IMR-90 (cell line): ENCODE measurements around the gene MAD2L2. TPM values are rescaled to one million over a fixed set of nuclear protein-coding genes. Genes with fewer than 3 reads are reported as not detected.

Experiments
- ATAC-seq: fragments of 200-7000 bp; cut with Tn5 transposase; 2 replicates; pipeline ENCODE4 v1.9.1; 2020; ENCODE audit warnings: low read depth, mild to moderate bottlenecking, moderate library complexity
- BruUV-seq: library from RNA; stranded (reverse); fragments of 400-500 nt; replicated peaks from 2 replicates; lab custom pipeline; 2021; lab: Mats Ljungman, UMichigan
- CTCF ChIA-PET: fragments of 300-600 bp; formaldehyde crosslinking; extraction: SDS; loops from one replicate; lab custom pipeline; 2021; ENCODE audit warnings: antibody characterized with exemption; lab: Yijun Ruan, JAX
- POLR2A ChIA-PET: fragments of 300-600 bp; sonication (Branson Sonifier 250); formaldehyde crosslinking; loops from one replicate; lab custom pipeline; 2022; ENCODE audit warnings: antibody characterized with exemption; ENCODE audit not compliant: unreplicated experiment; lab: Charles Lee
- DNase-seq: peaks from one replicate; pipeline ENCODE4 v3.0.0; 2013
- H2AFZ ChIP-seq: replicated peaks from 2 replicates; pipeline ENCODE3; 2013; ENCODE audit warnings: low read length, mild to moderate bottlenecking; ENCODE audit not compliant: poor library complexity
- H2AK5ac ChIP-seq: 2 replicates; pipeline ENCODE4 v1.6.1; 2013; ENCODE audit warnings: low read depth, low read length, inconsistent platforms
- H2AK9ac ChIP-seq: replicated peaks from 2 replicates; pipeline ENCODE3; 2013; ENCODE audit warnings: mild to moderate bottlenecking, low read depth, low read length, moderate library complexity; ENCODE audit not compliant: poor library complexity
- H2BK120ac ChIP-seq: 2 replicates; pipeline ENCODE4 v1.6.1; 2013; ENCODE audit warnings: low read depth, low read length, inconsistent platforms
- H2BK15ac ChIP-seq: 3 replicates; pipeline ENCODE4 v1.6.1; 2013; ENCODE audit warnings: low read depth, low read length, inconsistent platforms
- H2BK20ac ChIP-seq: 2 replicates; pipeline ENCODE4 v1.6.1; 2013; ENCODE audit warnings: low read depth, mild to moderate bottlenecking, inconsistent platforms, low read length, moderate library complexity
- H2BK5ac ChIP-seq: 2 replicates; pipeline ENCODE4 v1.6.1; 2013; ENCODE audit warnings: mild to moderate bottlenecking, low read depth, low read length, inconsistent platforms; ENCODE audit not compliant: poor library complexity, severe bottlenecking
- H3K14ac ChIP-seq: replicated peaks from 2 replicates; pipeline ENCODE4 v1.6.1; 2013; ENCODE audit warnings: low read depth, low read length, inconsistent platforms
- H3K18ac ChIP-seq: 2 replicates; pipeline ENCODE4 v1.6.1; 2013; ENCODE audit warnings: low read depth, low read length, control low read depth
- H3K23ac ChIP-seq: 2 replicates; pipeline ENCODE4 v1.6.1; 2013; ENCODE audit warnings: low read depth, low read length, inconsistent platforms
- H3K27ac ChIP-seq: 2 replicates; pipeline ENCODE4 v1.5.1; 2013; ENCODE audit warnings: mild to moderate bottlenecking, control low read depth, low read length; ENCODE audit not compliant: insufficient read depth
- H3K27me3 ChIP-seq: 2 replicates; pipeline ENCODE4 v1.6.1; 2013; ENCODE audit warnings: low read length; ENCODE audit not compliant: control insufficient read depth, insufficient read depth
- H3K36me3 ChIP-seq: 2 replicates; pipeline ENCODE4 v1.6.1; 2013; ENCODE audit warnings: low read length, mixed read lengths; ENCODE audit not compliant: control insufficient read depth, insufficient read depth
- H3K4ac ChIP-seq: 2 replicates; pipeline ENCODE4 v1.6.1; 2013; ENCODE audit warnings: low read depth, low read length, inconsistent platforms
- H3K4me1 ChIP-seq: 2 replicates; pipeline ENCODE4 v1.6.1; 2013; ENCODE audit warnings: low read length, mixed read lengths; ENCODE audit not compliant: control insufficient read depth, insufficient read depth
- H3K4me2 ChIP-seq: 2 replicates; pipeline ENCODE4 v1.6.1; 2013; ENCODE audit warnings: low read depth, mild to moderate bottlenecking, control low read depth, low read length, moderate library complexity
- H3K4me3 ChIP-seq: 2 replicates; pipeline ENCODE4 v1.5.1; 2013; ENCODE audit warnings: low read depth, mild to moderate bottlenecking, control low read depth, low read length, moderate library complexity; ENCODE audit not compliant: insufficient read depth
- H3K56ac ChIP-seq: 2 replicates; pipeline ENCODE4 v1.6.1; 2013; ENCODE audit warnings: low read length, inconsistent platforms; ENCODE audit not compliant: insufficient read depth; ENCODE audit errors: extremely low read depth
- H3K79me1 ChIP-seq, 2 experiments: 2 replicates each; pipeline ENCODE4 v1.6.1; 2013; ENCODE audit warnings: low read length in 2 of 2, inconsistent platforms in 1 of 2, low read depth in 1 of 2
- H3K9ac ChIP-seq: 2 replicates; pipeline ENCODE4 v1.6.1; 2013; ENCODE audit warnings: low read depth, low read length, control low read depth
- H3K9me1 ChIP-seq: 2 replicates; pipeline ENCODE4 v1.6.1; 2013; ENCODE audit warnings: low read length, inconsistent platforms; ENCODE audit not compliant: insufficient read depth
- H3K9me3 ChIP-seq: 2 replicates; pipeline ENCODE4 v1.6.1; 2013; ENCODE audit warnings: low read length; ENCODE audit not compliant: control insufficient read depth, insufficient read depth
- H4K20me1 ChIP-seq: 2 replicates; pipeline ENCODE4 v1.6.1; 2013; ENCODE audit warnings: low read length, inconsistent platforms; ENCODE audit not compliant: insufficient read depth
- H4K5ac ChIP-seq: 2 replicates; pipeline ENCODE4 v1.6.1; 2013; ENCODE audit warnings: mild to moderate bottlenecking, low read depth, low read length, control low read depth
- H4K8ac ChIP-seq, 2 experiments: 2 replicates each; pipeline ENCODE4 v1.6.1; 2013; ENCODE audit warnings: low read depth in 2 of 2, low read length in 2 of 2, control low read depth in 1 of 2, inconsistent platforms in 1 of 2
- H4K91ac ChIP-seq: 2 replicates; pipeline ENCODE4 v1.6.1; 2013; ENCODE audit warnings: low read depth, low read length, inconsistent platforms; ENCODE audit not compliant: insufficient read depth
- BHLHE40 ChIP-seq: fragments of 150-350 bp; IDR thresholded peaks from 2 replicates; pipeline ENCODE4 v1.6.1; 2016; ENCODE audit warnings: mild to moderate bottlenecking, low read depth, low read length
- CEBPB ChIP-seq: IDR thresholded peaks from 2 replicates; pipeline ENCODE4 v1.6.1; 2012; ENCODE audit warnings: low read depth, low read length, improper control_type of control experiment
- CHD1 ChIP-seq: IDR thresholded peaks from 2 replicates; pipeline ENCODE4 v1.6.1; 2012; ENCODE audit warnings: low read depth, low read length, improper control_type of control experiment
- CTCF ChIP-seq: conservative IDR thresholded peaks from 2 replicates; pipeline ENCODE4 v1.5.1; 2012; ENCODE audit warnings: mild to moderate bottlenecking, low read depth, low read length, improper control_type of control experiment
- MXI1 ChIP-seq: IDR thresholded peaks from 2 replicates; pipeline ENCODE4 v1.6.1; 2012; ENCODE audit warnings: low read depth, mild to moderate bottlenecking, low read length, moderate library complexity, borderline replicate concordance
- NFE2L2 ChIP-seq: fragments of 150-350 bp; IDR thresholded peaks from 2 replicates; pipeline ENCODE4 v1.6.1; 2016; ENCODE audit warnings: low read depth, mild to moderate bottlenecking, low read length
- RCOR1 ChIP-seq: IDR thresholded peaks from 2 replicates; pipeline ENCODE4 v1.6.1; 2012; ENCODE audit warnings: mild to moderate bottlenecking, low read length, improper control_type of control experiment; ENCODE audit not compliant: insufficient replicate concordance
- WGBS, 2 experiments: methylation state at CpG; one replicate each; pipeline versions ENCODE4 v1.1.5 to v1.1.7; 2013; ENCODE audit warnings: missing lambda C conversion rate in 2 of 2; ENCODE audit not compliant: insufficient read length in 1 of 2; ENCODE audit errors: extremely low coverage in 2 of 2; 5-methylcytosine and 5-hydroxymethylcytosine counted together
- dilution Hi-C: fragments of 300-500 bp; cut with HindIII; formaldehyde crosslinking; loops from one replicate; pipeline ENCODE4 v1.14.3; 2018; ENCODE audit warnings: low sequenced_read_pairs; ENCODE audit not compliant: unreplicated experiment
- in situ Hi-C: fragments of 300-500 bp; cut with MboI; formaldehyde crosslinking; loops from 3 replicates; pipeline ENCODE4 v1.14.3; 2019; ENCODE audit warnings: low sequenced_read_pairs, inconsistent platforms, mixed read lengths
- intact Hi-C: fragments of 100-400 bp; cut with micrococcal nuclease; formaldehyde crosslinking; loops from 2 replicates; pipeline ENCODE4 v1.10.0; 2022
- polyA plus RNA-seq, 3 experiments: library from polyadenylated mRNA; depleted of rRNA; stranded (reverse); fragments of >200 nt; gene quantifications; 2 replicates each; pipeline ENCODE4 v1.2.3, GENCODE V29; 2012; ENCODE audit warnings: low replicate concordance in 1 of 3
- total RNA-seq: library from RNA; depleted of rRNA; stranded (reverse); fragments of >200 nt; gene quantifications from 2 replicates; pipeline ENCODE4 v1.2.3, GENCODE V29; 2012

MAD2L2 gene
- total and polyA plus RNA-seq, 2 of the 4 experiments (the other 2 are of a cell fraction), result 44.6 to 70.9 TPM

- no peak overlapping the region for H3K23ac ChIP-seq
- H2BK120ac ChIP-seq, result no peak overlapping the region
- POLR2A ChIA-PET, result no interaction called here
- H3K79me1 ChIP-seq, result no peaks in the 10 kb centered on the region
- H4K91ac ChIP-seq, result no peak overlapping the region
- no peak overlapping the region for H2BK5ac ChIP-seq
- no peak overlapping the region for H2BK15ac ChIP-seq
- H3K4me1 ChIP-seq, result no peaks in the 10 kb centered on the region; the same call in 1 of the 2 replicates
- H4K8ac ChIP-seq, result no peak overlapping the region
- H3K4ac ChIP-seq, result no peak overlapping the region
- H3K9me3 ChIP-seq, result no peaks in the 10 kb centered on the region
- no peak overlapping the region for H3K56ac ChIP-seq
- H2AK9ac ChIP-seq, result no peak overlapping the region
- peaks cover 19% of the 10 kb centered on the region for H3K27me3 ChIP-seq
- H3K4me2 ChIP-seq, result no peak overlapping the region
- no peak overlapping the region for H3K9ac ChIP-seq
- WGBS, 2 experiments, result 0% methylated on average over 7 of the region's 30 CpGs; no CpG with 5 or more reads in 1 of the 2 experiments
- in situ Hi-C loops (loop anchor here (10.0 kb wide), 1 partner anchor 614 kb away; no protein-coding TSS in a partner anchor), dilution Hi-C loops (no loop called here), intact Hi-C loops (no loop called here)
- CTCF ChIA-PET, result no interaction called here
- no peak overlapping the region for H3K18ac ChIP-seq
- H4K5ac ChIP-seq, result no peak overlapping the region
- H2AK5ac ChIP-seq, result no peak overlapping the region
- no peak overlapping the region for H3K4me3 ChIP-seq
- DNase-seq (no peak), ATAC-seq (peak; percentile 27; the same call in 1 of the 2 replicates)
- H3K27ac ChIP-seq, result no peak overlapping the region
- H3K14ac ChIP-seq, result no peak overlapping the region
- BruUV-seq, result no TSS peak
- no peak overlapping the region for H2BK20ac ChIP-seq
- no peaks in the 10 kb centered on the region for H3K36me3 ChIP-seq
- no peaks in the 10 kb centered on the region for H3K9me1 ChIP-seq
- H4K20me1 ChIP-seq, result no peaks in the 10 kb centered on the region; the same call in 1 of the 2 replicates
- TF ChIP-seq CHD1, result no peak
- no peak for TF ChIP-seq RCOR1
- TF ChIP-seq MXI1, result no peak
- no peak for TF ChIP-seq CTCF
- no peak for TF ChIP-seq NFE2L2
- no peak for TF ChIP-seq CEBPB
- no peak for TF ChIP-seq BHLHE40
- H2AFZ ChIP-seq, result peak overlapping the region; percentile 51
These were observed 32.2 kb downstream of the MAD2L2 start for GRCh38 chr1:11648732-11649158.
